ENCODE data around the gene PHC2. TPM values are rescaled to one million over a fixed set of nuclear protein-coding genes. Genes with fewer than 3 reads are reported as not detected.

Gene PHC2
- total RNA-seq, 3 donors from 2014 or later (not counting 1 experiment from before 2014, with no cell fraction given), result 36.6 to 46.6 (median 39.5) TPM

GRCh38 chr1:33390542-33390941, 40.4 kb downstream of the PHC2 start:
- H3K4me1 Mint-ChIP-seq, result no peaks in the 10 kb centered on the region
- H3K36me3 Mint-ChIP-seq, result no peaks in the 10 kb centered on the region
- H3K4me3 Mint-ChIP-seq, result no peak overlapping the region
- H3K4me1 ChIP-seq (ENCODE audit: control insufficient read depth, insufficient read depth, low read length), result no peaks in the 10 kb centered on the region
- no peak for TF ChIP-seq CTCF (IDR thresholded peaks at IDR 0.05)
- ATAC-seq, result no peak
- intact Hi-C loops (cut with micrococcal nuclease), result no loop called here
- no peak overlapping the region for H3K4me3 ChIP-seq (ENCODE audit: low read length)
- H3K27me3 ChIP-seq (ENCODE audit: control insufficient read depth, insufficient read depth, low read length), result no peaks in the 10 kb centered on the region
- no peaks in the 10 kb centered on the region for H3K9me3 ChIP-seq (ENCODE audit: control insufficient read depth, insufficient read depth, low read length)
- H3K27ac Mint-ChIP-seq, result no peak overlapping the region
- H3K9me3 Mint-ChIP-seq, result no peaks in the 10 kb centered on the region
- WGBS (ENCODE audit: insufficient coverage), result no CpG with 5 or more reads among the region's 2 CpGs
- no peak overlapping the region for H3K27ac ChIP-seq (ENCODE audit: low read length)
- H3K27me3 Mint-ChIP-seq (ENCODE audit: low read depth in 2 of 2), result peaks cover 0 to 13% of the 10 kb centered on the region in 2 donors
- H3K36me3 ChIP-seq (ENCODE audit: control insufficient read depth, insufficient read depth, low read length), result no peaks in the 10 kb centered on the region
- DNase-seq, result no peak

GRCh38 chr1:33388805-33389771, 41.8 kb downstream of the PHC2 start:
- Mint-ChIP-seq H3K4me1 (no peaks in the 10 kb centered on the region), H3K9me3 (no peaks in the 10 kb centered on the region), H3K4me3 (no peak overlapping the region), H3K27ac (no peak overlapping the region), H3K36me3 (no peaks in the 10 kb centered on the region), H3K27me3 (ENCODE audit: low read depth in 2 of 2) (peaks cover 0 to 15% of the 10 kb centered on the region in 2 donors)
- intact Hi-C loops (cut with micrococcal nuclease), result no loop called here
- Histone ChIP-seq H3K27ac (ENCODE audit: low read length) (no peak overlapping the region), H3K4me3 (ENCODE audit: low read length) (no peak overlapping the region), H3K9me3 (ENCODE audit: control insufficient read depth, insufficient read depth, low read length) (no peaks in the 10 kb centered on the region), H3K27me3 (ENCODE audit: control insufficient read depth, insufficient read depth, low read length) (no peaks in the 10 kb centered on the region), H3K4me1 (ENCODE audit: control insufficient read depth, insufficient read depth, low read length) (no peaks in the 10 kb centered on the region), H3K36me3 (ENCODE audit: control insufficient read depth, insufficient read depth, low read length) (no peaks in the 10 kb centered on the region)
- ATAC-seq (no peak), DNase-seq (no peak)
- WGBS (ENCODE audit: insufficient coverage), result 83% methylated on average over 6 of the region's 9 CpGs
- TF ChIP-seq CTCF (IDR thresholded peaks at IDR 0.05), result no peak

GRCh38 chr1:33387625-33388024, 43.3 kb downstream of the PHC2 start:
- H3K4me3 Mint-ChIP-seq, result no peak overlapping the region
- no peak for ATAC-seq
- no peaks in the 10 kb centered on the region for H3K4me1 ChIP-seq (ENCODE audit: control insufficient read depth, insufficient read depth, low read length)
- H3K9me3 Mint-ChIP-seq, result no peaks in the 10 kb centered on the region
- WGBS (ENCODE audit: insufficient coverage), result 81% methylated on average over 5 of the region's 5 CpGs
- no peaks in the 10 kb centered on the region for H3K36me3 ChIP-seq (ENCODE audit: control insufficient read depth, insufficient read depth, low read length)
- H3K36me3 Mint-ChIP-seq, result no peaks in the 10 kb centered on the region
- peaks cover 5 to 10% of the 10 kb centered on the region in 2 donors for H3K27me3 Mint-ChIP-seq (ENCODE audit: low read depth in 2 of 2)
- no peak overlapping the region for H3K27ac Mint-ChIP-seq
- H3K4me1 Mint-ChIP-seq, result no peaks in the 10 kb centered on the region
- H3K9me3 ChIP-seq (ENCODE audit: control insufficient read depth, insufficient read depth, low read length), result no peaks in the 10 kb centered on the region
- TF ChIP-seq CTCF (IDR thresholded peaks at IDR 0.05), result no peak
- no peak for DNase-seq
- no peak overlapping the region for H3K4me3 ChIP-seq (ENCODE audit: low read length)
- intact Hi-C loops (cut with micrococcal nuclease), result no loop called here
- H3K27me3 ChIP-seq (ENCODE audit: control insufficient read depth, insufficient read depth, low read length), result no peaks in the 10 kb centered on the region
- H3K27ac ChIP-seq (ENCODE audit: low read length), result no peak overlapping the region

All from natural killer cell (primary cell).